SK-N-SH (cell line): ENCODE data around the gene LATS2. TPM values are rescaled to one million over a fixed set of nuclear protein-coding genes. Genes with fewer than 3 reads are reported as not detected.

Experiments
- CTCF ChIA-PET: fragments of 300-600, 350-600 bp; formaldehyde crosslinking; extraction: SDS; loops from one replicate; lab custom pipeline; 2021; lab: Yijun Ruan, JAX
- POLR2A ChIA-PET: fragments of 350-600 bp; sonication (Branson Sonifier 250); formaldehyde crosslinking; extraction: SDS; loops from one replicate; lab custom pipeline; 2020; ENCODE audit warnings: antibody characterized with exemption, inconsistent platforms; lab: Yijun Ruan, JAX
- DNase-seq: peaks from one replicate; pipeline ENCODE4 v3.0.0; 2012
- H2AFZ ChIP-seq: fragments of 200-600 bp; sonication (generic); 2 replicates; pipeline ENCODE4 v1.8.1; 2016; ENCODE audit warnings: antibody characterized with exemption, mild to moderate bottlenecking, low read depth
- H3F3A ChIP-seq: fragments of 200-600 bp; sonication (generic); replicated peaks from 2 replicates; pipeline ENCODE3; 2016; ENCODE audit warnings: antibody characterized with exemption, mild to moderate bottlenecking; ENCODE audit not compliant: insufficient read depth
- H3K27ac ChIP-seq, 2 experiments: fragments of 200-500 bp in 1 of 2; fragments of 200-600 bp in 1 of 2; sonication (Bioruptor generic) in 1 of 2; sonication (generic), shearing (Covaris generic) in 1 of 2; 2 replicates each; pipeline versions ENCODE4 v1.5.1 to v1.6.1; 2014 to 2016; ENCODE audit warnings: low read depth in 2 of 2, inconsistent platforms in 1 of 2, low read length in 1 of 2, mild to moderate bottlenecking in 1 of 2, mixed read lengths in 1 of 2
- H3K27me3 ChIP-seq: fragments of 200-600 bp; sonication (generic), shearing (Covaris generic); 2 replicates; pipeline ENCODE4 v1.6.1; 2016; ENCODE audit warnings: mixed run types; ENCODE audit not compliant: insufficient read depth
- H3K36me3 ChIP-seq, 2 experiments: fragments of 200-500 bp in 1 of 2; fragments of 200-600 bp in 1 of 2; sonication (Bioruptor generic) in 1 of 2; sonication (generic) in 1 of 2; replicated peaks in 1 of 2; 2 replicates each; pipeline versions ENCODE3 to v1.5.1; 2014 to 2016; ENCODE audit warnings: low read length in 1 of 2, mild to moderate bottlenecking in 1 of 2; ENCODE audit not compliant: insufficient read depth in 2 of 2, control insufficient read depth in 1 of 2
- H3K4me1 ChIP-seq, 2 experiments: fragments of 200-500 bp in 1 of 2; fragments of 200-600 bp in 1 of 2; sonication (Bioruptor generic) in 1 of 2; sonication (generic), shearing (Covaris generic) in 1 of 2; 2 replicates each; pipeline versions ENCODE4 v1.5.1 to v1.6.1; 2014 to 2016; ENCODE audit warnings: low read depth in 1 of 2, low read length in 1 of 2, mixed run types in 1 of 2; ENCODE audit not compliant: insufficient read depth in 2 of 2, control insufficient read depth in 1 of 2
- H3K4me2 ChIP-seq: fragments of 200-600 bp; sonication (generic), shearing (Covaris generic); 2 replicates; pipeline ENCODE4 v1.6.1; 2017; ENCODE audit warnings: mixed run types
- H3K4me3 ChIP-seq, 2 experiments: fragments of 200-500 bp in 1 of 2; fragments of 200-600 bp in 1 of 2; sonication (Bioruptor generic) in 1 of 2; sonication (generic), shearing (Covaris generic) in 1 of 2; 2 replicates each; pipeline versions ENCODE4 v1.5.1 to v1.8.1; 2014 to 2016; ENCODE audit warnings: low read depth in 2 of 2, inconsistent platforms in 1 of 2, low read length in 1 of 2, mild to moderate bottlenecking in 1 of 2, mixed read lengths in 1 of 2, moderate library complexity in 1 of 2
- H3K79me2 ChIP-seq: fragments of 200-600 bp; sonication (generic); 2 replicates; pipeline ENCODE4 v1.8.1; 2017; ENCODE audit warnings: mild to moderate bottlenecking; ENCODE audit not compliant: insufficient read depth
- H3K9ac ChIP-seq: fragments of 200-600 bp; sonication (generic); 2 replicates; pipeline ENCODE4 v1.6.1; 2017; ENCODE audit warnings: mixed run types
- H3K9me2 ChIP-seq: fragments of 200-600 bp; sonication (generic); 2 replicates; pipeline ENCODE4 v1.6.1; 2017; ENCODE audit warnings: mixed run types
- H3K9me3 ChIP-seq: fragments of 200-600 bp; sonication (generic); 2 replicates; pipeline ENCODE4 v1.6.1; 2017; ENCODE audit warnings: mixed run types, mild to moderate bottlenecking, moderate library complexity
- H4K20me1 ChIP-seq: fragments of 200-600 bp; sonication (generic); 2 replicates; pipeline ENCODE4 v1.6.1; 2017; ENCODE audit warnings: mild to moderate bottlenecking, mixed run types; ENCODE audit not compliant: insufficient read depth
- EP300 ChIP-seq, 2 experiments: IDR thresholded peaks; 2 replicates each; pipeline versions ENCODE4 v1.4.0 to v1.6.1; 2012; ENCODE audit warnings: borderline replicate concordance in 1 of 2, low read depth in 1 of 2, low read length in 1 of 2
- FOXJ3 ChIP-seq: sonication (generic); formaldehyde crosslinking; IDR thresholded peaks from 2 replicates; pipeline ENCODE4 v1.5.1; 2020; ENCODE audit warnings: mild to moderate bottlenecking, missing genetic modification reagents
- FOXM1 ChIP-seq: IDR thresholded peaks from 2 replicates; pipeline ENCODE4 v1.4.0; 2012; ENCODE audit warnings: low read depth, mild to moderate bottlenecking
- MXI1 ChIP-seq: IDR thresholded peaks from 2 replicates; pipeline ENCODE4 v1.6.1; 2012; ENCODE audit warnings: mild to moderate bottlenecking, low read depth, low read length, improper control_type of control experiment
- NFIC ChIP-seq: IDR thresholded peaks from 2 replicates; pipeline ENCODE4 v1.4.0; 2012; ENCODE audit warnings: borderline replicate concordance
- RAD21 ChIP-seq: IDR thresholded peaks from 2 replicates; pipeline ENCODE4 v1.6.1; 2012; ENCODE audit warnings: mild to moderate bottlenecking, low read length
- RFX5 ChIP-seq: IDR thresholded peaks from 2 replicates; pipeline ENCODE4 v1.6.1; 2012; ENCODE audit warnings: mild to moderate bottlenecking, improper control_type of control experiment, low read length
- RXRA ChIP-seq: IDR thresholded peaks from 2 replicates; pipeline ENCODE4 v1.4.0; 2012; ENCODE audit warnings: low read depth, mild to moderate bottlenecking, borderline replicate concordance
- TAF1 ChIP-seq: IDR thresholded peaks from 2 replicates; pipeline ENCODE4 v1.6.1; 2012; ENCODE audit warnings: low read depth, mild to moderate bottlenecking, low read length, moderate library complexity, borderline replicate concordance
- TEAD4 ChIP-seq: IDR thresholded peaks from 2 replicates; pipeline ENCODE4 v1.4.0; 2012; ENCODE audit warnings: mild to moderate bottlenecking, borderline replicate concordance; ENCODE audit not compliant: insufficient read depth
- YY1 ChIP-seq: IDR thresholded peaks from 2 replicates; pipeline ENCODE4 v1.4.0; 2012; ENCODE audit warnings: low read depth, mild to moderate bottlenecking
- WGBS: methylation state at CpG from one replicate; pipeline ENCODE4 v1.1.6; 2017; ENCODE audit warnings: low lambda C conversion rate; 5-methylcytosine and 5-hydroxymethylcytosine counted together
- polyA plus RNA-seq, 3 experiments: library from polyadenylated mRNA; depleted of rRNA; stranded (reverse); fragments of >200 nt; gene quantifications; 2 replicates each; pipeline ENCODE4 v1.2.3, GENCODE V29; 2012
- TF ChIP-seq, protein P1 (sequence below): fragments of 150-350 bp; IDR thresholded peaks from 2 replicates; pipeline ENCODE4 v1.6.1; 2016; ENCODE audit warnings: mild to moderate bottlenecking, low read depth, low read length
- TF ChIP-seq, protein P2 (sequence below): IDR thresholded peaks from 2 replicates; pipeline ENCODE4 v1.6.1; 2012; ENCODE audit warnings: mild to moderate bottlenecking, low read depth, low read length, moderate library complexity
- TF ChIP-seq, protein P3 (sequence below): IDR thresholded peaks from 2 replicates; pipeline ENCODE4 v1.4.0; 2012; ENCODE audit warnings: low read depth, borderline replicate concordance
- TF ChIP-seq, protein P4 (sequence below): IDR thresholded peaks from 2 replicates; pipeline ENCODE4; 2012
- TF ChIP-seq, protein P5 (sequence below): IDR thresholded peaks from 2 replicates; pipeline ENCODE4 v1.4.0; 2012; ENCODE audit warnings: low read depth, borderline replicate concordance
- TF ChIP-seq, protein P6 (sequence below): fragments of 150-350 bp; IDR thresholded peaks from 2 replicates; pipeline ENCODE4 v1.6.1; 2017; ENCODE audit warnings: antibody characterized with exemption, low read length, low read depth, borderline replicate concordance

Gene LATS2
- polyA plus RNA-seq, 1 of the 3 experiments (the other 2 are of a cell fraction) = 19.6 TPM

DNA sequence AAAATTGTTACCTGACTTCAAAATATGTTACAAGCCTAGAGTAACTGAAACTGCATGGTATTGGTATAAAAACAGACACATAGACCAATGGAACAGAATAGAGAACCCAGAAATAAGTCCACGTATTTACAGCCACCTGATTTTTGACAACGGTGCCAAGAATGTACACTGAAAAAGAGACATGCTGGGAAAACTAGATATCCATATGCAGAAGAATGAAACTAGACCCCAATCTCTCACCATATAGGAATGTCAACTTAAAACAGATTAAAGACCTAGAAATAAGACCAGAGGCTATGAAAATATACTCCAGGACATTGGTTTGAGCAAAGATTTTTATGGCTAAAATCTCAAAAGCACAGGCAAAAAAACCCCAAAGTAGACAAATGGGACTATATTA lies 76.5 kb downstream of the LATS2 start:
- ChIA-PET CTCF (interaction anchor here (1.5 kb wide), 1 partner anchor 9 kb away, joined by 4 read pairs; no protein-coding TSS in a partner anchor), POLR2A (no interaction called here)
- Histone ChIP-seq H2AFZ (no peak overlapping the region), H3K4me2 (no peak overlapping the region), H3K4me1 (no peaks in the 10 kb centered on the region), H3K36me3 (peaks cover 45 to 55% of the 10 kb centered on the region in 2 experiments), H3K9ac (no peak overlapping the region), H3K27me3 (no peaks in the 10 kb centered on the region), H3K9me3 (no peaks in the 10 kb centered on the region), H3K27ac (peak overlapping the region in 1 of 2 experiments; percentile 39; a peak in 2 of 4 replicates), H3K9me2 (no peaks in the 10 kb centered on the region), H3F3A (peaks cover 9% of the 10 kb centered on the region), H4K20me1 (peaks cover 7% of the 10 kb centered on the region; the same call in 1 of the 2 replicates), H3K79me2 (peaks cover 82% of the 10 kb centered on the region), H3K4me3 (no peak overlapping the region)
- no peak for DNase-seq
- TF ChIP-seq TAF1 (no peak), TEAD4 (no peak), EP300 (IDR thresholded peaks at IDR 0.05; ENCODE audit: borderline replicate concordance in 1 of 2, low read depth in 1 of 2, low read length in 1 of 2) (no peak), RFX5 (no peak), MXI1 (no peak), NFIC (no peak)
- TF ChIP-seq, protein P1, sequence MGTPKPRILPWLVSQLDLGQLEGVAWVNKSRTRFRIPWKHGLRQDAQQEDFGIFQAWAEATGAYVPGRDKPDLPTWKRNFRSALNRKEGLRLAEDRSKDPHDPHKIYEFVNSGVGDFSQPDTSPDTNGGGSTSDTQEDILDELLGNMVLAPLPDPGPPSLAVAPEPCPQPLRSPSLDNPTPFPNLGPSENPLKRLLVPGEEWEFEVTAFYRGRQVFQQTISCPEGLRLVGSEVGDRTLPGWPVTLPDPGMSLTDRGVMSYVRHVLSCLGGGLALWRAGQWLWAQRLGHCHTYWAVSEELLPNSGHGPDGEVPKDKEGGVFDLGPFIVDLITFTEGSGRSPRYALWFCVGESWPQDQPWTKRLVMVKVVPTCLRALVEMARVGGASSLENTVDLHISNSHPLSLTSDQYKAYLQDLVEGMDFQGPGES = no peak
- TF ChIP-seq, protein P2, sequence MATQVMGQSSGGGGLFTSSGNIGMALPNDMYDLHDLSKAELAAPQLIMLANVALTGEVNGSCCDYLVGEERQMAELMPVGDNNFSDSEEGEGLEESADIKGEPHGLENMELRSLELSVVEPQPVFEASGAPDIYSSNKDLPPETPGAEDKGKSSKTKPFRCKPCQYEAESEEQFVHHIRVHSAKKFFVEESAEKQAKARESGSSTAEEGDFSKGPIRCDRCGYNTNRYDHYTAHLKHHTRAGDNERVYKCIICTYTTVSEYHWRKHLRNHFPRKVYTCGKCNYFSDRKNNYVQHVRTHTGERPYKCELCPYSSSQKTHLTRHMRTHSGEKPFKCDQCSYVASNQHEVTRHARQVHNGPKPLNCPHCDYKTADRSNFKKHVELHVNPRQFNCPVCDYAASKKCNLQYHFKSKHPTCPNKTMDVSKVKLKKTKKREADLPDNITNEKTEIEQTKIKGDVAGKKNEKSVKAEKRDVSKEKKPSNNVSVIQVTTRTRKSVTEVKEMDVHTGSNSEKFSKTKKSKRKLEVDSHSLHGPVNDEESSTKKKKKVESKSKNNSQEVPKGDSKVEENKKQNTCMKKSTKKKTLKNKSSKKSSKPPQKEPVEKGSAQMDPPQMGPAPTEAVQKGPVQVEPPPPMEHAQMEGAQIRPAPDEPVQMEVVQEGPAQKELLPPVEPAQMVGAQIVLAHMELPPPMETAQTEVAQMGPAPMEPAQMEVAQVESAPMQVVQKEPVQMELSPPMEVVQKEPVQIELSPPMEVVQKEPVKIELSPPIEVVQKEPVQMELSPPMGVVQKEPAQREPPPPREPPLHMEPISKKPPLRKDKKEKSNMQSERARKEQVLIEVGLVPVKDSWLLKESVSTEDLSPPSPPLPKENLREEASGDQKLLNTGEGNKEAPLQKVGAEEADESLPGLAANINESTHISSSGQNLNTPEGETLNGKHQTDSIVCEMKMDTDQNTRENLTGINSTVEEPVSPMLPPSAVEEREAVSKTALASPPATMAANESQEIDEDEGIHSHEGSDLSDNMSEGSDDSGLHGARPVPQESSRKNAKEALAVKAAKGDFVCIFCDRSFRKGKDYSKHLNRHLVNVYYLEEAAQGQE = no peak
- 38% methylated on average over 2 of the region's 2 CpGs for WGBS

DNA sequence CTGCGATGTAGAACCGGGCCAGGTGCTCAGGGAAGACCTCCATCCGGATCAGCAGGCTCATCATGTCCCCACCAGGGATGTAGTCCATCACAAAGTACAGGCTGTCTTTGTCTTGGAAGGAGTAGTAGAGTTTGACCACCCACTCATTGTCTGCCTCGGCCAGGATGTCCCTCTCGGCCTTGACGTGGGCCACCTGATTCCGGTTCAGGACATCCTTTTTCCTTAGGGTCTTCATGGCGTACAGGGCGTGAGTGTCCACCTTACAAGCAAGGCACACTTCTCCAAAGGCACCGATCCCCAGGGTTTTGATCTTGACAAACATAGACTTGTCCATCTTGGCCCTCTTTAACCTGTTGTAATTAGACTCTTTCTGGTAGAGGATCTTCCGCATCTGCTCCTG lies 78.0 kb downstream of the LATS2 start:
- POLR2A ChIA-PET = no interaction called here
- TF ChIP-seq RAD21 (no peak), TAF1 (no peak), FOXJ3 (no peak), FOXM1 (no peak), RXRA (no peak), EP300 (IDR thresholded peaks at IDR 0.05; ENCODE audit: borderline replicate concordance in 1 of 2, low read depth in 1 of 2, low read length in 1 of 2) (no peak), YY1 (no peak), MXI1 (no peak)
- TF ChIP-seq, protein P3, sequence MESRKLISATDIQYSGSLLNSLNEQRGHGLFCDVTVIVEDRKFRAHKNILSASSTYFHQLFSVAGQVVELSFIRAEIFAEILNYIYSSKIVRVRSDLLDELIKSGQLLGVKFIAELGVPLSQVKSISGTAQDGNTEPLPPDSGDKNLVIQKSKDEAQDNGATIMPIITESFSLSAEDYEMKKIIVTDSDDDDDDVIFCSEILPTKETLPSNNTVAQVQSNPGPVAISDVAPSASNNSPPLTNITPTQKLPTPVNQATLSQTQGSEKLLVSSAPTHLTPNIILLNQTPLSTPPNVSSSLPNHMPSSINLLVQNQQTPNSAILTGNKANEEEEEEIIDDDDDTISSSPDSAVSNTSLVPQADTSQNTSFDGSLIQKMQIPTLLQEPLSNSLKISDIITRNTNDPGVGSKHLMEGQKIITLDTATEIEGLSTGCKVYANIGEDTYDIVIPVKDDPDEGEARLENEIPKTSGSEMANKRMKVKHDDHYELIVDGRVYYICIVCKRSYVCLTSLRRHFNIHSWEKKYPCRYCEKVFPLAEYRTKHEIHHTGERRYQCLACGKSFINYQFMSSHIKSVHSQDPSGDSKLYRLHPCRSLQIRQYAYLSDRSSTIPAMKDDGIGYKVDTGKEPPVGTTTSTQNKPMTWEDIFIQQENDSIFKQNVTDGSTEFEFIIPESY = no peak
- TF ChIP-seq, protein P4, sequence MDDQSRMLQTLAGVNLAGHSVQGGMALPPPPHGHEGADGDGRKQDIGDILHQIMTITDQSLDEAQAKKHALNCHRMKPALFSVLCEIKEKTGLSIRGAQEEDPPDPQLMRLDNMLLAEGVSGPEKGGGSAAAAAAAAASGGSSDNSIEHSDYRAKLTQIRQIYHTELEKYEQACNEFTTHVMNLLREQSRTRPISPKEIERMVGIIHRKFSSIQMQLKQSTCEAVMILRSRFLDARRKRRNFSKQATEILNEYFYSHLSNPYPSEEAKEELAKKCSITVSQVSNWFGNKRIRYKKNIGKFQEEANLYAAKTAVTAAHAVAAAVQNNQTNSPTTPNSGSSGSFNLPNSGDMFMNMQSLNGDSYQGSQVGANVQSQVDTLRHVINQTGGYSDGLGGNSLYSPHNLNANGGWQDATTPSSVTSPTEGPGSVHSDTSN = no peak
- TF ChIP-seq, protein P5, sequence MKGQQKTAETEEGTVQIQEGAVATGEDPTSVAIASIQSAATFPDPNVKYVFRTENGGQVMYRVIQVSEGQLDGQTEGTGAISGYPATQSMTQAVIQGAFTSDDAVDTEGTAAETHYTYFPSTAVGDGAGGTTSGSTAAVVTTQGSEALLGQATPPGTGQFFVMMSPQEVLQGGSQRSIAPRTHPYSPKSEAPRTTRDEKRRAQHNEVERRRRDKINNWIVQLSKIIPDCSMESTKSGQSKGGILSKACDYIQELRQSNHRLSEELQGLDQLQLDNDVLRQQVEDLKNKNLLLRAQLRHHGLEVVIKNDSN = no peak
- TF ChIP-seq, protein P6, sequence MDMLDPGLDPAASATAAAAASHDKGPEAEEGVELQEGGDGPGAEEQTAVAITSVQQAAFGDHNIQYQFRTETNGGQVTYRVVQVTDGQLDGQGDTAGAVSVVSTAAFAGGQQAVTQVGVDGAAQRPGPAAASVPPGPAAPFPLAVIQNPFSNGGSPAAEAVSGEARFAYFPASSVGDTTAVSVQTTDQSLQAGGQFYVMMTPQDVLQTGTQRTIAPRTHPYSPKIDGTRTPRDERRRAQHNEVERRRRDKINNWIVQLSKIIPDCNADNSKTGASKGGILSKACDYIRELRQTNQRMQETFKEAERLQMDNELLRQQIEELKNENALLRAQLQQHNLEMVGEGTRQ = no peak

More for the DNA sequence above, 78.0 kb downstream of the LATS2 start:
- peaks cover 37 to 64% of the 10 kb centered on the region in 2 experiments for H3K36me3 ChIP-seq
- no peak overlapping the region for H3K9ac ChIP-seq
- H3K4me3 ChIP-seq = no peak overlapping the region
- no peak overlapping the region for H3K4me2 ChIP-seq
- H3K9me2 ChIP-seq = no peaks in the 10 kb centered on the region
- no peak for DNase-seq
- H3K9me3 ChIP-seq = no peaks in the 10 kb centered on the region
- peaks cover 9% of the 10 kb centered on the region for H3F3A ChIP-seq
- no peaks in the 10 kb centered on the region for H3K27me3 ChIP-seq
- CTCF ChIA-PET = no interaction called here
- H2AFZ ChIP-seq = no peak overlapping the region
- no peak overlapping the region for H3K27ac ChIP-seq
- 88% methylated on average over 11 of the region's 11 CpGs for WGBS
- no peaks in the 10 kb centered on the region for H3K4me1 ChIP-seq
- H4K20me1 ChIP-seq = peaks cover 7% of the 10 kb centered on the region; the same call in 1 of the 2 replicates
- H3K79me2 ChIP-seq = peaks cover 75% of the 10 kb centered on the region
